Hepatocyte (in vitro differentiated cells): ENCODE data around the gene VASH2. TPM values are rescaled to one million over a fixed set of nuclear protein-coding genes. Genes with fewer than 3 reads are reported as not detected.
"Not testable (repeated sequence)": the region's sequence is repeated elsewhere in the genome, so short reads cannot be mapped to it uniquely, and the experiment has no call there.

Experiments
- DNase-seq: peaks from one replicate; pipeline ENCODE4 v3.0.0-alpha.2; 2016; ENCODE audit warnings: low spot score
- H2AFZ ChIP-seq: fragments of 200-600 bp; sonication (generic); 2 replicates; pipeline ENCODE4 v1.6.0; 2016; ENCODE audit warnings: antibody characterized with exemption, mild to moderate bottlenecking
- H3K27ac ChIP-seq: fragments of 200-600 bp; sonication (generic); 2 replicates; pipeline ENCODE4 v1.5.1; 2016; ENCODE audit warnings: mild to moderate bottlenecking
- H3K27me3 ChIP-seq: fragments of 200-600 bp; sonication (generic); 2 replicates; pipeline ENCODE4 v1.6.1; 2016
- H3K36me3 ChIP-seq: fragments of 200-600 bp; sonication (generic); replicated peaks from 2 replicates; pipeline ENCODE4 v1.5.1; 2016; ENCODE audit warnings: low read depth; ENCODE audit not compliant: insufficient read depth
- H3K4me1 ChIP-seq: fragments of 200-600 bp; sonication (generic); 2 replicates; pipeline ENCODE4 v1.5.1; 2016; ENCODE audit warnings: mild to moderate bottlenecking, moderate library complexity; ENCODE audit not compliant: insufficient read depth
- H3K4me2 ChIP-seq: fragments of 200-600 bp; sonication (generic); 2 replicates; pipeline ENCODE4 v1.6.0; 2016
- H3K4me3 ChIP-seq: fragments of 200-600 bp; sonication (generic); 2 replicates; pipeline ENCODE4 v1.5.1; 2016; ENCODE audit warnings: mild to moderate bottlenecking
- H3K79me2 ChIP-seq: fragments of 200-600 bp; sonication (generic); 2 replicates; pipeline ENCODE4 v1.6.0; 2017; ENCODE audit warnings: mild to moderate bottlenecking
- H3K9me2 ChIP-seq: fragments of 200-600 bp; sonication (generic); replicated peaks from 2 replicates; pipeline ENCODE4 v1.6.0; 2017; ENCODE audit warnings: mild to moderate bottlenecking; ENCODE audit not compliant: insufficient read depth
- H3K9me3 ChIP-seq: fragments of 200-600 bp; sonication (generic); 2 replicates; pipeline ENCODE4 v1.5.1; 2016; ENCODE audit warnings: low read depth, mild to moderate bottlenecking
- H4K20me1 ChIP-seq: fragments of 200-600 bp; sonication (generic); 2 replicates; pipeline ENCODE4 v1.6.0; 2016; ENCODE audit warnings: mild to moderate bottlenecking; ENCODE audit not compliant: insufficient read depth, poor library complexity, severe bottlenecking
- EZH2 ChIP-seq: fragments of 200-600 bp; sonication (generic); IDR thresholded peaks from 2 replicates; pipeline ENCODE4 v1.6.1; 2016; ENCODE audit warnings: antibody characterized with exemption, mild to moderate bottlenecking, borderline replicate concordance
- EZH2phosphoT487 ChIP-seq: fragments of 200-600 bp; sonication (generic); IDR thresholded peaks from one replicate; pipeline ENCODE4 v1.6.1; 2018; ENCODE audit warnings: antibody characterized with exemption, mild to moderate bottlenecking, low read depth, moderate library complexity; ENCODE audit not compliant: unreplicated experiment, severe bottlenecking
- WGBS: methylation state at CpG from one replicate; pipeline ENCODE4 v1.1.6; 2016; ENCODE audit warnings: low lambda C conversion rate; ENCODE audit errors: missing lambda C conversion rate; 5-methylcytosine and 5-hydroxymethylcytosine counted together
- polyA plus RNA-seq: library from polyadenylated mRNA; unstranded; fragments of >200 nt; fragmentation: Nextera tagmentation; extraction: Ambion mirVana; gene quantifications from 2 replicates; pipeline ENCODE4 v1.2.1, GENCODE V29; 2016
- total RNA-seq: library from RNA; depleted of rRNA; stranded (reverse); fragments of >200 nt; gene quantifications from 2 replicates; pipeline ENCODE4 v1.2.3, GENCODE V29; 2014
- TF ChIP-seq, protein P1 (sequence below): fragments of 200-600 bp; sonication (generic); IDR thresholded peaks from 2 replicates; pipeline ENCODE4 v1.5.1; 2016; ENCODE audit warnings: antibody characterized with exemption, mild to moderate bottlenecking; ENCODE audit not compliant: poor library complexity

The VASH2 gene
- total and polyA plus RNA-seq, 2 experiments from 2014 or later = 3.0 to 3.6 TPM

DNA sequence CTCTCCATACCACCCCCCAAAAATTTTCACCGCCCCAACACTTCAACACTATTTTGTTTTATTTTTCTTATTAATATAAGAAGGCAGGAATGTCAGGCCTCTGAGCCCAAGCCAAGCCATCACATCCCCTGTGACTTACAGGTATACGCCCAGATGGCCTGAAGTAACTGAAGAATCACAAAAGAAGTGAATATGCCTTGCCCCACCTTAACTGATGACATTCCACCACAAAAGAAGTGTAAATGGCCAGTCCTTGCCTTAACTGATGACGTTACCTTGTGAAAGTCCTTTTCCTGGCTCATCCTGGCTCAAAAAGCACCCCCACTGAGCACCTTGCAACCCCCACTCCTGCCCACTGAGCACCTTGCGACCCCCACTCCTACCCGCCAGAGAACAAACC lies 36.2 kb upstream of the VASH2 start:
- not testable (repeated sequence) for H2AFZ ChIP-seq, H3K9me3 ChIP-seq, H3K9me2 ChIP-seq, H3K4me3 ChIP-seq, H3K27ac ChIP-seq, H3K79me2 ChIP-seq, H3K27me3 ChIP-seq, H3K36me3 ChIP-seq, H4K20me1 ChIP-seq, H3K4me2 ChIP-seq, DNase-seq, H3K4me1 ChIP-seq
- 85% methylated on average over 4 of the region's 5 CpGs for WGBS

DNA sequence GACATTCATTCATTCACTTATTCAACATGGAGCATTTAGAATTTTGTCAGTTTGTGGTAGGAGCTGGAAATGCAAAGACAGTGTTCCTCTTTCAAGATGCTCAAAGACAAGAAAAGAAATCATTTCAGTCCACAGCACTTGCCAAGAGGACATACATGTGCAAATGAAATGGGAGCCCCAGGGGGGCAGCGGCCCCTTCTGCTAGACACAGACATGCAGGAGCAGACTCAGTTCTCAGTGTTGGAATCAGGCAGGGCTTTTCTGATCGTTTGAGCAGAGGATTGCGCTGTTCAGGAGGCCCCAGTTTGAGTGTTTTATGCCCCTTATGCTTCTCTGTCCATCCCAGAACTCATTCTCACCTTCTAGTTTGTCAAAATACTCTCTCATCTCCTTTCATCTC lies 35.6 kb upstream of the VASH2 start:
- no peak for DNase-seq
- Histone ChIP-seq H3K36me3 (no peaks in the 10 kb centered on the region), H2AFZ (no peak overlapping the region), H4K20me1 (no peaks in the 10 kb centered on the region), H3K4me3 (no peak overlapping the region), H3K4me2 (no peak overlapping the region), H3K27me3 (no peaks in the 10 kb centered on the region), H3K4me1 (peaks cover 4% of the 10 kb centered on the region), H3K27ac (no peak overlapping the region), H3K79me2 (no peaks in the 10 kb centered on the region), H3K9me2 (no peaks in the 10 kb centered on the region), H3K9me3 (no peaks in the 10 kb centered on the region)
- WGBS = 44% methylated on average over 3 of the region's 3 CpGs
- TF ChIP-seq EZH2 = no peak

DNA sequence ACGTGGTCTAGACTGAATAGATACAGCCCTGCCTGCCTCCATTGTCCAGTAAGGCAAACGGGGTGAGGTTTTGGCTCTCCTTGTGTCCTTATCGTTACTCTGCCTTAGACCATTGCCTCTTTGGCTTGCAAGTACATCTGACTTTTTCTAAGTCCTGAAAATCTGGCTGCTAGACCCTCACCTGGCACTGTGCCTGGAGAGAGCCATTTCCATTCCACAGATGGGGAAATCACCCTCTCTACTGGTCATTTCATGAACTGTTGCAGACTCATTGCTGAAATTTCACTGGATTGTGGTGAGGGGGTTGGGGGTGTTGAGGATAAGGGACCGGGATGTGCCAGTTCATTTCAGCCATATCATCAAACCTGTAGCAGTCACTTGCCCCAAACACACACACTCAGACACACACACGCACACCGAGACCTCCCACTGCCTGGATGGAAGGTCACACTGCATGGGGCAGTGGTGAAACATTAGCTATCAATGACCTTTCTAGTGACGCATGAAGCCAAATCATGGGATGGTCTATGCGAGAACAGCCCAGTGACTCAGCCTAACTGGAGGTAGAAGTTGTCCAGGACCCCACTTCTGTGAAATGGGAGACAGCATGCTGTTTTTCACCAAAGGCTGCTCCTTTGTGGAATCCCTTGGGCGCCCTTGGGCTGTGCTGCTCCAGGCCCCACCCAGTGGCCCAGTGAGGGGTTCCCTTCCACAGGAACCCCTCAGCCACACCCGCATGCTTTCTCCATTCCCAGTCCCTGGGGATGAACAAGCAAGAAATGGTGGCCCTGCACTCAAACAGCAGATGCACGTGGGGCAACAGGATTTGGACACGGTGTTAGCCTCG lies 34.9 kb upstream of the VASH2 start:
- TF ChIP-seq, protein P1, sequence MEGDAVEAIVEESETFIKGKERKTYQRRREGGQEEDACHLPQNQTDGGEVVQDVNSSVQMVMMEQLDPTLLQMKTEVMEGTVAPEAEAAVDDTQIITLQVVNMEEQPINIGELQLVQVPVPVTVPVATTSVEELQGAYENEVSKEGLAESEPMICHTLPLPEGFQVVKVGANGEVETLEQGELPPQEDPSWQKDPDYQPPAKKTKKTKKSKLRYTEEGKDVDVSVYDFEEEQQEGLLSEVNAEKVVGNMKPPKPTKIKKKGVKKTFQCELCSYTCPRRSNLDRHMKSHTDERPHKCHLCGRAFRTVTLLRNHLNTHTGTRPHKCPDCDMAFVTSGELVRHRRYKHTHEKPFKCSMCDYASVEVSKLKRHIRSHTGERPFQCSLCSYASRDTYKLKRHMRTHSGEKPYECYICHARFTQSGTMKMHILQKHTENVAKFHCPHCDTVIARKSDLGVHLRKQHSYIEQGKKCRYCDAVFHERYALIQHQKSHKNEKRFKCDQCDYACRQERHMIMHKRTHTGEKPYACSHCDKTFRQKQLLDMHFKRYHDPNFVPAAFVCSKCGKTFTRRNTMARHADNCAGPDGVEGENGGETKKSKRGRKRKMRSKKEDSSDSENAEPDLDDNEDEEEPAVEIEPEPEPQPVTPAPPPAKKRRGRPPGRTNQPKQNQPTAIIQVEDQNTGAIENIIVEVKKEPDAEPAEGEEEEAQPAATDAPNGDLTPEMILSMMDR = peak; percentile 70
- no peak for TF ChIP-seq EZH2phosphoT487
- Histone ChIP-seq H3K4me3 (no peak overlapping the region), H3K27me3 (no peaks in the 10 kb centered on the region), H3K27ac (no peak overlapping the region), H3K9me3 (no peaks in the 10 kb centered on the region), H3K9me2 (no peaks in the 10 kb centered on the region), H3K36me3 (no peaks in the 10 kb centered on the region), H3K4me1 (peaks cover 4% of the 10 kb centered on the region), H3K79me2 (no peaks in the 10 kb centered on the region), H3K4me2 (no peak overlapping the region), H2AFZ (no peak overlapping the region), H4K20me1 (no peaks in the 10 kb centered on the region)
- WGBS = 73% methylated on average over 13 of the region's 13 CpGs
- peak; percentile 79 for DNase-seq

DNA sequence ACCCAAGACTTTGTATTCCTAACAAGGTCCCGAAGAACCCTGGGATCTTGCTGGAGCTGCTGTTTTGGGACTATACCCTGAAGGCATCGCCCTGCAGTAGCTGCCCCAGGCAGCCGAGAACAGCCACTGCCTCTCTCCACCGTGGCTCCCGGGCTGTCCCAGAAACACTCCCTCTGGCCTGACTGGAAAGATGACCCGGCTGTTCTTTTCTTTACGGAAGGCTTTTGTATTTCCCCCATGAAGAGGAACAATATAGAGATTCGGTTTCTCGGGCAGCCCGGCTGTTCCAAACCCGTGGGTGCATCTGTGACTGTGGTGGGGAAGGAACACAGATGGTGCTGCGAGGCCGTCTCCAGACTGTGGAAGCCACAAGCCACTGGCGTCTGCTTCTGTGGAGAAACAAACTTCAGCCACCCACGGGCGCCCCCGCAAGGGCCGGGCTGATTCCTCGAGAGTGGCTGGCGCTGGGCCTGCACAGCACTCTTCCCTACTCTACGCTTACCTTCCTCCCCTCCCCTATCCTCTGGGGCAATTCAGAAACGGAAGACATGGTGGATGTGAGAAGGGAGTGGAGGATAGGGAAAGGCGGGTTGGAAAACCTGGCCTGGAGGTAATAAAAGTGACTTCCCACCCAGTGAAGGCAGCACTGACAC lies 33.7 kb upstream of the VASH2 start:
- Histone ChIP-seq H3K27ac (no peak overlapping the region), H4K20me1 (no peaks in the 10 kb centered on the region), H3K4me3 (no peak overlapping the region), H2AFZ (peak overlapping the region; percentile 44), H3K4me1 (peaks cover 4% of the 10 kb centered on the region), H3K79me2 (no peaks in the 10 kb centered on the region), H3K9me3 (no peaks in the 10 kb centered on the region), H3K9me2 (no peaks in the 10 kb centered on the region), H3K27me3 (no peaks in the 10 kb centered on the region), H3K4me2 (peak overlapping the region; percentile 60), H3K36me3 (no peaks in the 10 kb centered on the region)
- DNase-seq = peak; percentile 30
- 31% methylated on average over 23 of the region's 23 CpGs for WGBS
- TF ChIP-seq EZH2phosphoT487 = no peak
- TF ChIP-seq, protein P1 = no peak
- no peak for TF ChIP-seq EZH2
